PC-9 (cell line): ENCODE measurements around the gene HOMER2.

ENCODE experiments used
- EZH2 ChIP-seq: fragments of 200-600 bp; sonication (generic); IDR thresholded peaks from 2 replicates; pipeline ENCODE4 v1.8.0; 2017; ENCODE audit warnings: antibody characterized with exemption, low read depth
- TF ChIP-seq, protein P1 (sequence below): fragments of 200-600 bp; sonication (generic); conservative IDR thresholded peaks from 2 replicates; pipeline ENCODE4 v1.6.1; 2017; ENCODE audit warnings: mixed run types, antibody characterized with exemption, mild to moderate bottlenecking, moderate library complexity

DNA sequence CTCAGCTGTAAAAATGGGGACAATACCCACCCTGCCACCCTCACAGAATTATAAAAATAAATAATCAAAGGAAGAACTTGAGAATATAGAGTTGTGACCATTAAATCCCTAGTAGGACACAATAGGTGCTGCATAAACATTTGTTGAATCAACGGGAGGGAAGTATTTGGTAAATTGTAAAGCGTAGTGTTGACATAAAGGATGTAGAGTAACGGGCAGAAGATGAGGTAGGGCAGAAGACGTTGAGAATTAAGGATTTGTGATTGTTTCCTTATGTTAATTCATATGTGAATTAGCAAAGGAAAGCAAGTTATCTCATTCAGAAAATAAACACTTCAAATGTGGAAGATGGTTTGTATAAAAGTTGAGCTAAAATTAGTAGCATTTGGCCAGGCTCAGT is 40.6 kb upstream of the HOMER2 start:
- TF ChIP-seq, protein P1, sequence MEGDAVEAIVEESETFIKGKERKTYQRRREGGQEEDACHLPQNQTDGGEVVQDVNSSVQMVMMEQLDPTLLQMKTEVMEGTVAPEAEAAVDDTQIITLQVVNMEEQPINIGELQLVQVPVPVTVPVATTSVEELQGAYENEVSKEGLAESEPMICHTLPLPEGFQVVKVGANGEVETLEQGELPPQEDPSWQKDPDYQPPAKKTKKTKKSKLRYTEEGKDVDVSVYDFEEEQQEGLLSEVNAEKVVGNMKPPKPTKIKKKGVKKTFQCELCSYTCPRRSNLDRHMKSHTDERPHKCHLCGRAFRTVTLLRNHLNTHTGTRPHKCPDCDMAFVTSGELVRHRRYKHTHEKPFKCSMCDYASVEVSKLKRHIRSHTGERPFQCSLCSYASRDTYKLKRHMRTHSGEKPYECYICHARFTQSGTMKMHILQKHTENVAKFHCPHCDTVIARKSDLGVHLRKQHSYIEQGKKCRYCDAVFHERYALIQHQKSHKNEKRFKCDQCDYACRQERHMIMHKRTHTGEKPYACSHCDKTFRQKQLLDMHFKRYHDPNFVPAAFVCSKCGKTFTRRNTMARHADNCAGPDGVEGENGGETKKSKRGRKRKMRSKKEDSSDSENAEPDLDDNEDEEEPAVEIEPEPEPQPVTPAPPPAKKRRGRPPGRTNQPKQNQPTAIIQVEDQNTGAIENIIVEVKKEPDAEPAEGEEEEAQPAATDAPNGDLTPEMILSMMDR: no peak
- TF ChIP-seq EZH2: no peak
